HEK293 (cell line): ENCODE data around the gene CTNNA2.

Experiments used
- CTCF ChIA-PET: fragments of 350-600 bp; formaldehyde crosslinking; extraction: SDS; loops from one replicate; lab custom pipeline; 2021; ENCODE audit warnings: antibody characterized with exemption; lab: Yijun Ruan, JAX
- POLR2A ChIA-PET: fragments of 300-600 bp; formaldehyde crosslinking; extraction: SDS; loops from one replicate; lab custom pipeline; 2020; ENCODE audit warnings: antibody characterized with exemption, inconsistent platforms; lab: Yijun Ruan, JAX
- H3K27ac ChIP-seq: fragments of 200-500 bp; sonication (Bioruptor generic); 2 replicates; pipeline ENCODE4 v1.5.1; 2014; ENCODE audit warnings: low read depth, low read length, control low read depth, inconsistent platforms; ENCODE audit errors: extremely low read depth
- H3K36me3 ChIP-seq, 2 experiments: fragments of 200-500 bp in 1 of 2; sonication (Bioruptor generic) in 1 of 2; 1 replicate in 1 of 2; 2 replicates in 1 of 2; pipeline ENCODE4 v1.5.1; 2014 to 2017; ENCODE audit warnings: inconsistent platforms in 2 of 2, low read length in 2 of 2; ENCODE audit not compliant: control insufficient read depth in 2 of 2, insufficient read depth in 1 of 2
- H3K4me1 ChIP-seq: fragments of 200-500 bp; sonication (Bioruptor generic); 2 replicates; pipeline ENCODE4 v1.5.1; 2014; ENCODE audit warnings: mild to moderate bottlenecking, low read length, inconsistent platforms; ENCODE audit not compliant: control insufficient read depth, insufficient read depth
- H3K4me3 ChIP-seq: 2 replicates; pipeline ENCODE4 v1.5.1; 2011; ENCODE audit warnings: low read depth, mild to moderate bottlenecking, control low read depth, low read length, moderate library complexity
- H3K9me3 ChIP-seq: fragments of 200-500 bp; sonication (Bioruptor generic); 2 replicates; pipeline ENCODE4 v1.5.1; 2014; ENCODE audit warnings: low read depth, low read length, inconsistent platforms; ENCODE audit not compliant: control insufficient read depth, insufficient read depth
- GLIS2 ChIP-seq: fragments of 450-650 bp; formaldehyde crosslinking; IDR thresholded peaks from 2 replicates; pipeline ENCODE4 v1.5.1; 2016; ENCODE audit warnings: missing biosample characterization, missing genetic modification characterization
- HOXC10 ChIP-seq: sonication (generic); formaldehyde crosslinking; IDR thresholded peaks from 2 replicates; pipeline ENCODE4 v1.8.1; 2023; ENCODE audit warnings: mild to moderate bottlenecking, missing genetic modification reagents
- KLF9 ChIP-seq: fragments of 450-650 bp; formaldehyde crosslinking; IDR thresholded peaks from 2 replicates; pipeline ENCODE4 v1.5.1; 2016; ENCODE audit warnings: missing biosample characterization, missing genetic modification characterization, low read depth
- SCRT2 ChIP-seq: fragments of 450-650 bp; formaldehyde crosslinking; IDR thresholded peaks from 2 replicates; pipeline ENCODE4 v1.5.1; 2016; ENCODE audit warnings: missing biosample characterization, missing genetic modification characterization
- SP3 ChIP-seq: fragments of 450-650 bp; formaldehyde crosslinking; IDR thresholded peaks from 2 replicates; pipeline ENCODE4 v1.5.1; 2016; ENCODE audit warnings: missing biosample characterization, missing genetic modification characterization
- WT1 ChIP-seq: fragments of 450-650 bp; formaldehyde crosslinking; IDR thresholded peaks from 2 replicates; pipeline ENCODE4 v1.5.1; 2016; ENCODE audit warnings: missing biosample characterization, missing genetic modification characterization
- ZBTB7A ChIP-seq: fragments of 450-650 bp; formaldehyde crosslinking; IDR thresholded peaks from 2 replicates; pipeline ENCODE4 v1.5.1; 2016; ENCODE audit warnings: low read depth, missing biosample characterization, missing genetic modification characterization
- ZNF132 ChIP-seq: fragments of 450-650 bp; formaldehyde crosslinking; IDR thresholded peaks from 2 replicates; pipeline ENCODE4 v1.5.1; 2017; ENCODE audit warnings: missing biosample characterization, missing genetic modification characterization, borderline replicate concordance
- ZNF2 ChIP-seq: fragments of 450-650 bp; formaldehyde crosslinking; IDR thresholded peaks from 2 replicates; pipeline ENCODE4 v1.5.1; 2016; ENCODE audit warnings: missing biosample characterization, missing genetic modification characterization
- ZNF239 ChIP-seq: fragments of 450-650 bp; formaldehyde crosslinking; IDR thresholded peaks from 2 replicates; pipeline ENCODE4 v1.5.1; 2016; ENCODE audit warnings: missing biosample characterization, missing genetic modification characterization
- ZNF24 ChIP-seq: fragments of 450-650 bp; formaldehyde crosslinking; IDR thresholded peaks from 2 replicates; pipeline ENCODE4 v1.5.1; 2016; ENCODE audit warnings: missing biosample characterization, missing genetic modification characterization
- ZNF248 ChIP-seq: fragments of 450-650 bp; formaldehyde crosslinking; IDR thresholded peaks from 2 replicates; pipeline ENCODE4 v1.5.1; 2017; ENCODE audit warnings: missing biosample characterization, missing genetic modification characterization
- ZNF354C ChIP-seq: fragments of 450-650 bp; formaldehyde crosslinking; IDR thresholded peaks from 2 replicates; pipeline ENCODE4 v1.5.1; 2016; ENCODE audit warnings: missing biosample characterization, missing genetic modification characterization, low read depth, borderline replicate concordance
- ZNF514 ChIP-seq: fragments of 450-650 bp; formaldehyde crosslinking; IDR thresholded peaks from 2 replicates; pipeline ENCODE4 v1.5.1; 2016; ENCODE audit warnings: missing biosample characterization, missing genetic modification characterization
- ZNF571 ChIP-seq: fragments of 450-650 bp; formaldehyde crosslinking; IDR thresholded peaks from 2 replicates; pipeline ENCODE4 v1.5.0; 2017; ENCODE audit warnings: missing biosample characterization, missing genetic modification characterization
- ZNF596 ChIP-seq: fragments of 450-650 bp; IDR thresholded peaks from 2 replicates; pipeline ENCODE4 v1.5.0; 2018; ENCODE audit warnings: missing biosample characterization, mild to moderate bottlenecking, missing genetic modification characterization, moderate library complexity
- ZNF707 ChIP-seq: fragments of 450-650 bp; formaldehyde crosslinking; IDR thresholded peaks from 2 replicates; pipeline ENCODE4 v1.5.1; 2016; ENCODE audit warnings: missing biosample characterization, missing genetic modification characterization
- ZNF785 ChIP-seq: fragments of 450-650 bp; formaldehyde crosslinking; IDR thresholded peaks from 2 replicates; pipeline ENCODE4 v1.5.1; 2016; ENCODE audit warnings: missing biosample characterization, missing genetic modification characterization
- ZNF791 ChIP-seq: fragments of 450-650 bp; formaldehyde crosslinking; IDR thresholded peaks from 2 replicates; pipeline ENCODE4 v1.5.1; 2016; ENCODE audit warnings: missing biosample characterization, missing genetic modification characterization
- TF ChIP-seq, protein P1 (sequence below): fragments of 450-650 bp; formaldehyde crosslinking; IDR thresholded peaks from 2 replicates; pipeline ENCODE4 v1.5.1; 2017; ENCODE audit warnings: missing biosample characterization, missing genetic modification characterization
- TF ChIP-seq, protein P2 (sequence below): fragments of 450-650 bp; formaldehyde crosslinking; IDR thresholded peaks from 2 replicates; pipeline ENCODE4 v1.5.1; 2016; ENCODE audit warnings: missing biosample characterization, missing genetic modification characterization

CTNNA2 gene

DNA sequence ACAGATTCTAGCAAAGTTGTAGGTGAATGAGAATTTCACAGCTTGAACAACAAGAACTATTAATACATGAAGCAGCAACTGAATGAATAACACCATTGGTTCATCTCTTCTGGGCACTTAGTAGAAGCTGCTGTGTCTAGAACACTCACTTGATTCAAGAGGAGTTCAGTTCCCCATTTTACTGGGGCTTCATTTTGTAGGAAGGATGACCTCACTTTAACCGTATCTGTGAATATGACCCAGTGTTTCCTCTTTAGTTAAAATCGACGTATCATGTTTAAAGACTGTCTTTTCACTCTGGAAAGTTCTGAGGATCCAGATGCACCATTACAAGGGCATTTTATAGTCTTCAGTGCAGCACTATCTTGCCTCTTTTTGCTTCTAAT is 743.9 kb downstream of the CTNNA2 start:
- H3K4me3 ChIP-seq: no peak overlapping the region
- no peak overlapping the region for H3K27ac ChIP-seq
- H3K9me3 ChIP-seq: no peaks in the 10 kb centered on the region
- H3K4me1 ChIP-seq: no peaks in the 10 kb centered on the region
- POLR2A ChIA-PET: no interaction called here
- H3K36me3 ChIP-seq: no peaks in the 10 kb centered on the region
- CTCF ChIA-PET: interaction anchor here (0.7 to 2.5 kb wide), 7 partner anchors 15 to 242 kb away, joined by 3 to 20 read pairs (median 3); no protein-coding TSS in a partner anchor
- TF ChIP-seq ZNF248 (no peak), ZNF791 (tag by site-specific recombination) (no peak), GLIS2 (no peak)

DNA sequence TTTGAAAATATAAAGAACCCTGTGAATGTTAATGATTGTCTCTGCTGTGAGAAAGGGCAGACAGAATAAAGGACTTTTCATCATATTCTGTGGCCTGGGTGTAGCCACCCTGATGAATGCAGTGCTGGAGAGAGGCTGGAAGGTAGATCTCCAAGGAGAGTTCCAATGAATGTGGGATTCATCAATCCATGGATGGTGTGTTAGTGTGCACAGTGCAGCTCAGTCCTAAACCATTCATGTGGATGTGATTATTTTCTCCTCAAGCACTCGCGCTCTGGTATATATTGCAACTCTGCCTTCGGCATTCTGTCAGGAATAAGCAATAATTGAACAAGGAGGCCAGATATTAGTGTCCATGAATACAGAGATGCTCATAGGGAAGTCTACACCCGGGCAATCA is 744.6 kb downstream of the CTNNA2 start:
- ChIA-PET CTCF (interaction anchor here (0.7 to 2.5 kb wide), 6 partner anchors 16 to 241 kb away, joined by 3 to 20 read pairs (median 4); no protein-coding TSS in a partner anchor), POLR2A (no interaction called here)
- Histone ChIP-seq H3K9me3 (no peaks in the 10 kb centered on the region), H3K4me3 (no peak overlapping the region), H3K36me3 (no peaks in the 10 kb centered on the region), H3K27ac (no peak overlapping the region), H3K4me1 (no peaks in the 10 kb centered on the region)
- TF ChIP-seq ZNF571 (tag by site-specific recombination) (no peak), ZNF24 (tag by site-specific recombination) (no peak), ZNF239 (tag by site-specific recombination) (no peak), ZNF354C (no peak), ZNF785 (tag by site-specific recombination) (no peak), ZNF132 (tag by site-specific recombination) (no peak), WT1 (tag by site-specific recombination) (no peak), ZNF707 (tag by site-specific recombination) (no peak), ZBTB7A (tag by site-specific recombination) (no peak), HOXC10 (CRISPR knock-in tag) (no peak), ZNF2 (tag by site-specific recombination) (no peak), SCRT2 (no peak), ZNF596 (tag by site-specific recombination) (no peak), KLF9 (tag by site-specific recombination) (no peak), ZNF514 (tag by site-specific recombination) (no peak), SP3 (tag by site-specific recombination) (no peak)
- TF ChIP-seq, protein P1, sequence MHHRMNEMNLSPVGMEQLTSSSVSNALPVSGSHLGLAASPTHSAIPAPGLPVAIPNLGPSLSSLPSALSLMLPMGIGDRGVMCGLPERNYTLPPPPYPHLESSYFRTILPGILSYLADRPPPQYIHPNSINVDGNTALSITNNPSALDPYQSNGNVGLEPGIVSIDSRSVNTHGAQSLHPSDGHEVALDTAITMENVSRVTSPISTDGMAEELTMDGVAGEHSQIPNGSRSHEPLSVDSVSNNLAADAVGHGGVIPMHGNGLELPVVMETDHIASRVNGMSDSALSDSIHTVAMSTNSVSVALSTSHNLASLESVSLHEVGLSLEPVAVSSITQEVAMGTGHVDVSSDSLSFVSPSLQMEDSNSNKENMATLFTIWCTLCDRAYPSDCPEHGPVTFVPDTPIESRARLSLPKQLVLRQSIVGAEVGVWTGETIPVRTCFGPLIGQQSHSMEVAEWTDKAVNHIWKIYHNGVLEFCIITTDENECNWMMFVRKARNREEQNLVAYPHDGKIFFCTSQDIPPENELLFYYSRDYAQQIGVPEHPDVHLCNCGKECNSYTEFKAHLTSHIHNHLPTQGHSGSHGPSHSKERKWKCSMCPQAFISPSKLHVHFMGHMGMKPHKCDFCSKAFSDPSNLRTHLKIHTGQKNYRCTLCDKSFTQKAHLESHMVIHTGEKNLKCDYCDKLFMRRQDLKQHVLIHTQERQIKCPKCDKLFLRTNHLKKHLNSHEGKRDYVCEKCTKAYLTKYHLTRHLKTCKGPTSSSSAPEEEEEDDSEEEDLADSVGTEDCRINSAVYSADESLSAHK (tag by site-specific recombination): no peak
- TF ChIP-seq, protein P2, sequence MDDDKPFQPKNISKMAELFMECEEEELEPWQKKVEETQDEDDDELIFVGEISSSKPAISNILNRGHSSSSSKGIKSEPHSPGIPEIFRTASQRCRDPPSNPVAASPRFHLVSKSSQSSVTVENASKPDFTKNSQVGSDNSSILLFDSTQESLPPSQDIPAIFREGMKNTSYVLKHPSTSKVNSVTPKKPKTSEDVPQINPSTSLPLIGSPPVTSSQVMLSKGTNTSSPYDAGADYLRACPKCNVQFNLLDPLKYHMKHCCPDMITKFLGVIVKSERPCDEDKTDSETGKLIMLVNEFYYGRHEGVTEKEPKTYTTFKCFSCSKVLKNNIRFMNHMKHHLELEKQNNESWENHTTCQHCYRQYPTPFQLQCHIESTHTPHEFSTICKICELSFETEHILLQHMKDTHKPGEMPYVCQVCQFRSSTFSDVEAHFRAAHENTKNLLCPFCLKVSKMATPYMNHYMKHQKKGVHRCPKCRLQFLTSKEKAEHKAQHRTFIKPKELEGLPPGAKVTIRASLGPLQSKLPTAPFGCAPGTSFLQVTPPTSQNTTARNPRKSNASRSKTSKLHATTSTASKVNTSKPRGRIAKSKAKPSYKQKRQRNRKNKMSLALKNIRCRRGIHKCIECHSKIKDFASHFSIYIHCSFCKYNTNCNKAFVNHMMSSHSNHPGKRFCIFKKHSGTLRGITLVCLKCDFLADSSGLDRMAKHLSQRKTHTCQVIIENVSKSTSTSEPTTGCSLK (tag by site-specific recombination): no peak
